Activated CD8-positive, alpha-beta memory T cell treated with anti-CD3 and anti-CD28 coated beads for 1 hour (primary cell): Measurements from ENCODE around the gene ZNF181.
A peak's percentile ranks its signal among the peaks of the same experiment; 100 is the strongest.
"Not testable (repeated sequence)": the region's sequence is repeated elsewhere in the genome, so short reads cannot be mapped to it uniquely, and the experiment has no call there.

Experiments
- DNase-seq, 2 donors: peaks; one replicate each; pipeline ENCODE4 v3.0.0-alpha.2; 2020; ENCODE audit warnings: low read depth in 1 of 2; ENCODE audit errors: extremely low read depth in 1 of 2

Gene ZNF181

GRCh38 chr19:34733746-34734536 lies at the start of gene ZNF181:
TSS of gene ZNF181 (plus strand) at chr19:34734243. CDS start at chr19:34735038, 795 bp downstream.
- DNase-seq = peak; percentile 42 to 67

DNA sequence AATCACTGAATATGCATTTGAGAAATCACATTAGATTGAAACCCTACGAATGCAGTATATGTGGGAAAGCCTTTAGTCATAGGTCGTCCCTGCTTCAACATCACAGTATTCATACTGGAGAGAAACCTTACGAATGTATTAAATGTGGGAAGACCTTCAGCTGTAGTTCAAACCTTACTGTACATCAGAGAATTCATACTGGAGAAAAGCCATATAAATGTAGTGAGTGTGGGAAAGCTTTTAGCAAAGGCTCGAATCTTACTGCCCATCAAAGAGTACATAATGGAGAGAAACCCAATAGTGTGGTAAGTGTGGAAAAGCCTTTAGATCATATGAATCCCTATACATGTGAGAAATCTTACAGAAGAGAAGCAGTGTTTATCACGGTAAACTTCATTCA lies 48.8 kb upstream of the ZNF181 start:
- DNase-seq = not testable (repeated sequence)

DNA sequence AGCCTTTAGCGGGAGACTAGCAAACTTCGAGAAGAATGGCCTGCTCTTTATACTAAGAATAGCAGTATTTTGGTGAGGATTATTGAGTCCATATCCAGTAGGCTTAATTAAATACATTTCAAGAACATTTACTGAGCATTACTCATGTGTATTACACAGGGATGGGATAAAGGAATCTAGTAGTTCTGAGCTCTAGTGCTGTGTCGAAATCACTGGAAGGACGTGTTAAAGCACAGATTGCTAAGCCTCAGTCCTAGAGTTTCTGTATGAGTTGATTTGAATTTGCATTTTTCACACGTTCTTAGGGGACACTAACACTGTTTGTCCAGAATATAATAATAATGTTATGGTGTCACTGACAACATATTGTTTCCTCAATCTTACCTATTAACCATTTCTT lies 47.6 kb upstream of the ZNF181 start:
- no peak for DNase-seq

GRCh38 chr19:34687348-34687747 lies 46.7 kb upstream of the ZNF181 start:
- DNase-seq = no peak

GRCh38 chr19:34688592-34688991 lies 45.5 kb upstream of the ZNF181 start:
- DNase-seq = no peak

DNA sequence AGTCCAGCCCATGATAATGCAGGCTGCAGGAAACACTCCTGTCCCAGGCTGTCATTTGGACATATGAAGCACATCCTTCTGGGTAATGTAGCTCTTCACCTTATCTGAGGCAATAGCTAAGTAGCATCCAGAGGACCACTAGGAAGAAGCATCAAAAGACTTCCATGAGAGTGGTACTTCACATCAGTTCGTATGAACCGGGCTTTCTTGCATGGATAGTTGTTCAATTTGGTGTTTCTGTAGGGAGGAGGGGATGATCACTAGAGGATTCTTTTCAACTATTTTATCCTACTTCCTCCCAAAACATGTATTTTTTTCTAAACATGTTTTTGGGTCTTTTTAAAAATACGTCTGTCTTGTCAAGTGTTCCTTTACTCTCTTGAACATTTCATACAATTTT lies 43.7 kb upstream of the ZNF181 start:
- DNase-seq = no peak

DNA sequence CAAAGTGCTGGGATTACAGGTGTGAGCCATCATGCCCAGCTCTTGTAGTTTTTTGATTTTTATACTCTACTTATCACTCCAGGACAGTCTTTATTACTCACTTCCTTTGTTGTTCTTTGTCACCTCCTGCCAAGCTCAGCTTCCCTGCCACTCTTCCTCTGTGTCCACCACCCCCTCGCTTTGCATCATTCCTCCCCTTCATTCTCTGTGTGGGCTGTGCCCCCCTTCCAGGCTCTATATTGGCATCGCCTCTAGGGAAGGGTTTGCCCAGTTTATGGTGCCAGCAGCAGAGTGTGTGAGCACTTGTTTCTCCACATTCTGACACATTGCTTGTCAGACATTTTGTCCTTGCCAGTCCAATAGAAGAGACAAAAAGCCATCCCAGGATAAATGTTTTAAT lies 41.5 kb upstream of the ZNF181 start:
- DNase-seq = no peak

GRCh38 chr19:34707661-34708060 lies 26.4 kb upstream of the ZNF181 start:
- DNase-seq = no peak

DNA sequence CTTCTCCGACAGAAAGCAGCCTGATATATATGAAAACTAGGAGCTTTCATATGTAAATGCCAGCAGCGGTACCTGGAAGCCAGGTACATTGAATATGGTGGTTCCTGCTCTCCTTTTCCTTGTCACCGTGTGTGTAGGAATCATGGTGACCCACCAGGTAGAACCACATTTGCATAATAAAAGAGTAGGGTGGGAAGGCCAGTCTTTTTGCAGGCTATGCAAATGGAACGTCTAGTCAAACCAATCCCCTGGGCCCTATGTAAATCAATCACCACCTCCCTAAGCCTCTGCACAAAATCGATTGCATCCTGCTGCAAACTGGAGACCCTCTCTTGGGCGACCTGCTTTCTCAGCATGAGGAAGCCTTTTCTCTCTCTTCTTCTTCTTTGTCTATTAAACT lies 22.2 kb upstream of the ZNF181 start:
- DNase-seq = no peak

GRCh38 chr19:34712395-34713261 lies 21.4 kb upstream of the ZNF181 start:
- no peak for DNase-seq

- DNase-seq = no peak
Observed at GRCh38 chr19:34713262-34713637, 20.8 kb upstream of the ZNF181 start.

DNA sequence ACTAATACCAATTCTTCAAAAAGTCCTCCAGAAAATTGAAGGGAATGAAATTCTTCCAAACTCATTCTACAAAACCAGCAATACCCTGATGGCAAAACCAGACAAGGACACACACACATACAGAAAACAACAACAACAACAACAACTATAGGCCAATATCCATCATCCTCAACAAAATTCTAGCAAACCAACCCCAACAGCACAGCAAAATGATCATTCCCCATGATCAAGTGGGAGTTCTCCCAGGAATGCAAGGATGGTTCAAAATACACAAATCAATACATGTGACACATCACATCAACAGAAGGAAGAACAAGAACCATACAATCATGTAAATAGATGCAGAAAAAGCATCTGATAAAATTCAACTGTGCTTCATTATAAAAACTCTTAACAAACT lies 18.7 kb upstream of the ZNF181 start:
- no peak for DNase-seq

GRCh38 chr19:34722353-34722752 lies 11.7 kb upstream of the ZNF181 start:
- no peak for DNase-seq

DNA sequence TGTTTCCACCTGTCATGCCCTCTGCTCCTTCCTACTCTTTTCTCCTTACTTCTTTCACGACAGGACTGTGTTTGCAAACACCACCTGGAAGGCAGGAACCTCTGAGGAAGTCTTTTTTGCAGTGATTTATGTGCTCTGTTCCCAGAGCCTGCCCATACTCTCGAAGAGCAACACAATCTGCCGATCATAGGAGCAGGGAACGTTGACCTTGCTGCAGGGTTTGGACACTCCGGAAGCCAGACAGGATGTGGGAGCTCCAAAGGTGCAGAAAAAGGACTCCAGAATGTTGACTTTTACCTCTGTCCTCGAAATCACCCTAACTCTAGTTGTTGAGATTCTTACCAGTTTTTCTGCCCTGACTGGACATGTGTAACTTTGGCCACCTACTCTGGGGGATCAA lies 8.6 kb upstream of the ZNF181 start:
- DNase-seq = no peak

DNA sequence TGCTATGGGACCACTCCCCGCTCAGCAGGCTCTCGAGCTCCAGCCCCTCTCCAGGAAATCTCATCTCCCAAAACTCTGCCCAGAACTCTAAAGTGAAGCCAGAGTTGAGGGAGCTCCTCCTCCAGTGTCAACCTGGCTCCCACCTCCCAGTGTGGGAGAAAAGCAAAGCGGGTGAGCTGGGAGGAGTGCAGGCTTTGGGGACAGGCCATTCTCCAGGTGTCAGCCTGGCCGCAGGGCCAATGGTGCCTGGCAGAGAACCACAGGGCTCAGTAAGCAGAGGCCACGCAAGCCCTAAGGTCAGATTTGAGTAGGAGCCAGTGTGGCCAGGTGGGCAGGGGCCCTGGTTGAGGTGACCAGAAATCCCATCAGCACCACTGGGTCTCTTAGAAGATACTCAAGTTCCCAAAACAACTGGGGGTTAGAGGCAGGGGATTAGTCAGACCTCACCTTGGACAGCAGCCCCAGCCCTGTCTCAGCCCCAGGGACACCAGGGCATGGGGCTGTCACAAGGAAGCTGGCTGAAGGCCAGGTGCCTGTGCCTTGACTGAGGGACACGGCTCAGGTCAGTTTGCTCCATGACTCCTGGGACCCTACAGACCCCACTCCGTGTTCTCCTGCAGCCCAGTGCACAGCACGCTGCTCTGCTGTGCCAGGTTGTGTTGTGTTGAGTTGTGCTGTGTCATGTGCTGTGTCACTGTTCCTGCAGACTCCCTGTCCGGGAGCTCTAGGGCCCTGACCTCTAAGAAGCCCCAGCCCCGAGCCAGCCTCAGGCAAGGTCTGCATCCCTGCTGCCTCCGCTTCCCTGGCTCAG lies 2.8 kb upstream of the ZNF181 start:
- DNase-seq = no peak

DNA sequence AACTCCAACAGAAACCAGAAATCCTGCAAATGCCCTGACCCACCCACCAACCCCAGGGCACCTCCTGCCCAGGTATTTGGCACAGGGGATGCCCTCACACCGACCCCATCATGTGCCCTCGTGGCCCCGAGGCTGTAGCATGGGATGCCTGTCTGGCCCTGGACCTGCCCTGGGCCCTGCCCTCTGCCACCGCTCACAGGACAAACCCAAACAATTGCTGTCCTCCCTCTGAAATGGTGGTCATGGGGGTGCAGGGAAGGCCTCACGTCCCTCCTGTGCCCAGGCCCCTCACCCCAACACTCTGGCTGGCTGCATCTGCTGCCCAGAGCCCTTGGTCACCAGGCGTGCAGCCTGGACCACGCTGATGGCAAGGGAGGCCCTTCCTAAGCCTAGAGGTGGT lies 2.1 kb upstream of the ZNF181 start:
- DNase-seq = no peak

DNA sequence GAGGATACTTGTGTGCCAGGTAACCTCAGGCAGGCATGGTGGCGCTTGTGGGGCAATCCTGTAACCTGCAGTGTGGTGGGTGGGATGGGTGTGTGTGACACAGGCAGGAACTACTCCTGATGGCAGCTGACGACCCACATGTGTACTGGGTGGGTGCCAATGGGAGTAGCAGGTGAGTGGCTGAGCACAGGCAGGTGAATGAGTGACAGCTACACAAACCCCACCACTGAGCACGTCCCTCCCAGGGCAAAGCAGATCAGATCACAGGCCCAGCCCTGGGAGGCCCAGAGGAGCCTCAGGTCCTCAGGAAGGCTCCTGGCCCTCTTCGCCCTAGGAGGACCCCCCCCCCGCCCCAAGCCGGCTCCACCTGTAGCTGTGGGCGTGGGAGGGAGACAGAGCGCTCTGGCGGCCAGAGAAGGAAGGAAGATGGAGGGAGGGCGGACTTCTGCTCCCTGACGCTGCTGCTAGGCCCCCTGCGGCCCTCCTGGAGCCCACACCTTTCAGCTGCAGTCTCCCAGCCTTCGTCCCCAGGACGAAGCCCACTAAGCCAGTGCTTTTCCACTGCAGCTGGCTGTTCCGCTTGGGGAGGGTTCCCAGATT lies 1.3 kb upstream of the ZNF181 start:
- no peak for DNase-seq

DNA sequence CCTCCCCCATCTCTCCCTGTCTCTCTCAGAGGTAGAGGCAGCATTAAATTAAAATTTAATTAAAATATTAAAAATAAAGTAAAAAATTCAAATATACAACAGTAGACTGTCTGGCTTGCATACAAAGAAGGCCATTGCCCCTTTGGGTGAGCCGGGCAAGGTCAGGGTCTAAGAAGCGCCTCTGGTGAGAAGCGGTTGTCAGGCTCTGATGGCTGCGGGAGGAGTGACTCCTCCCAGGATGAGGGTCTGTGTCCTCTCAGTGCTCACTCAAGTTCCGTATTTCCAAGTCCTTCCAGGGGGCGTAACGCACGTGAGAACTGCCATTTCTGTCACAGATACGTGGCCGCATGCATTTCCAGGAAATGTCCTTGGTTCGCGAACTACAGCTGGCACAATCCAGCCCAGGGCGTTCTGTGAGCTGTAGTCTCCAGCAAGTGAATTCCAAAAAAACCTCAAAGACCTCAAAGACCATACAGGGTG lies 737 bp upstream of the ZNF181 start:
- no peak for DNase-seq

GRCh38 chr19:34734537-34735103 lies 577 bp downstream of the ZNF181 start:
- no peak for DNase-seq

DNA sequence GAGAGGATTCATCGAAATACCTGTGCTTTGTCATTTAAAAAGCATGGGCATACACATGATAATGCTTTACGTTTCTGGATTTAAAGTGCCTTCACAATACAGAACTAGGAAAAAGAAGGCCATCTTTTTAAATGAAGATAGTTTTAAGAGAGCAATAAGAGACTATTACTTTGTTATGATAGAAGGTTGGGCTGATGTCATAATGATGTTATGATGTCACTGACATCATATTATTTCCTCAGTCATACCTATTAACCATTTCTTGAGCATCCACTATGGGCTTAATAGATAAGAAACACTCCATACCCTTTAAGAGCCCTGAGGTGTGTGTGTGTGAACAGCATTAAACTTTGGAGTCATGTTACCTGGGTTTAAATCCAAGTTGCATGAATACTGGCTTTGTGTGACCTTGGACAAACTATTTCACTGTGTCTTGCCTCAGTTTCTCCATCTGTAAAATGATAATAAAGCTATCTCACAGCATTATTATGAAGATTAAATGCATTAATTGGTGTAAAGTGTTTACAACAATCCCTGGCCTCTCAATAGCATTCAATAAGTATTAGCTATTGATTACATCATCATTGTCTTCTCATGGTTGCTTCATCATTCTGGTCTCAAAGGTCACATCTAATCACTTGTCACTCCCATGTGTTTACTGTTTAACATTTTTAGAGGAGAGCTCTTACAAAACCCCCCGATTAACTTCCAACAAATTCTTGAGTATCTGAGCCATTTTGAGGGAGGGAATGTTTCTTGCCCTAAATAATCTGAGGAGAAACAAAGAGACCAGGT lies 11.1 kb downstream of the ZNF181 start:
- DNase-seq = no peak
